ENCODE measurements around the gene RNF213.

DNA sequence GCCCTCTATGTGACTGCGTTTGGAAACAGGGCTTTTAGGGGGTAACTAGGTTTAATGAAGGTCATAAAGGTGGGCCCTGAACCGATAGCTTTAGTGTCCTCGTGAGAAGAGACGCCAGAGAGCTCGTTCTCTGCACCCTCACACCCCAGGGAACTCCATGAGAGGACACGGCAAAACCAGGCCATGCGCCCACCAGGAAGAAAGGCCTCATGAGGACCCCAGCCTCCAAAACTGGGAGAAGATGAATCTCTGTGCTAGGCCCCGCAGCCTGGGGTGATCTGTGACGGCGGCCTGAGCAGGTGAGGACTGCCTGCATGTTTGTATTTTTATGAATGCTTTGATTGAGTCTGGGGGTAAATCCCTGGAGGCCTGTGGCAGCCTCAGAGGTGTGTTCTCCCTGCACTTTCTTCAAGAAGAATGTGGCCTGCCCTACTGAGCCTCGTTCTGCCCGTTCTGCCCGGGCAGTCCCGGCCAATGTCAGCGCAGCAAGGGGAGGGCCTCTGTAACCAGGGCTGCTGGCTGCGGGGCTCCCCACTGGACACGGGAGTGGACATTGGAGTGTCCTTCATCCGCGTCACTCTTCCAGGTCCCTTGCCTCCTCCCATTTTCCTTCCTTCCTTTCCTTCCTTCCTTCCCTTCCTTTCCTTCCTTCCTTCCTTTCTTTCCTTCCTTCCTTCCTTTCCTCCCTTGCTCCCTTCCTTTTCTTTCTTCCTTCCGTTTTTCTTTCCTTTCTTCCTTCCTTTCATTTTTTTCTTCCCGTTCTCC lies 6.8 kb upstream of the RNF213 start:
- TF ChIP-seq, protein P1, sequence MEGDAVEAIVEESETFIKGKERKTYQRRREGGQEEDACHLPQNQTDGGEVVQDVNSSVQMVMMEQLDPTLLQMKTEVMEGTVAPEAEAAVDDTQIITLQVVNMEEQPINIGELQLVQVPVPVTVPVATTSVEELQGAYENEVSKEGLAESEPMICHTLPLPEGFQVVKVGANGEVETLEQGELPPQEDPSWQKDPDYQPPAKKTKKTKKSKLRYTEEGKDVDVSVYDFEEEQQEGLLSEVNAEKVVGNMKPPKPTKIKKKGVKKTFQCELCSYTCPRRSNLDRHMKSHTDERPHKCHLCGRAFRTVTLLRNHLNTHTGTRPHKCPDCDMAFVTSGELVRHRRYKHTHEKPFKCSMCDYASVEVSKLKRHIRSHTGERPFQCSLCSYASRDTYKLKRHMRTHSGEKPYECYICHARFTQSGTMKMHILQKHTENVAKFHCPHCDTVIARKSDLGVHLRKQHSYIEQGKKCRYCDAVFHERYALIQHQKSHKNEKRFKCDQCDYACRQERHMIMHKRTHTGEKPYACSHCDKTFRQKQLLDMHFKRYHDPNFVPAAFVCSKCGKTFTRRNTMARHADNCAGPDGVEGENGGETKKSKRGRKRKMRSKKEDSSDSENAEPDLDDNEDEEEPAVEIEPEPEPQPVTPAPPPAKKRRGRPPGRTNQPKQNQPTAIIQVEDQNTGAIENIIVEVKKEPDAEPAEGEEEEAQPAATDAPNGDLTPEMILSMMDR (IDR thresholded peaks at IDR 0.05; ENCODE audit: low read depth, low read length, missing input control) = no peak
- TF ChIP-seq, protein P2, sequence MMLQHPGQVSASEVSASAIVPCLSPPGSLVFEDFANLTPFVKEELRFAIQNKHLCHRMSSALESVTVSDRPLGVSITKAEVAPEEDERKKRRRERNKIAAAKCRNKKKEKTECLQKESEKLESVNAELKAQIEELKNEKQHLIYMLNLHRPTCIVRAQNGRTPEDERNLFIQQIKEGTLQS (IDR thresholded peaks at IDR 0.05) = no peak
- TF ChIP-seq, protein P3, sequence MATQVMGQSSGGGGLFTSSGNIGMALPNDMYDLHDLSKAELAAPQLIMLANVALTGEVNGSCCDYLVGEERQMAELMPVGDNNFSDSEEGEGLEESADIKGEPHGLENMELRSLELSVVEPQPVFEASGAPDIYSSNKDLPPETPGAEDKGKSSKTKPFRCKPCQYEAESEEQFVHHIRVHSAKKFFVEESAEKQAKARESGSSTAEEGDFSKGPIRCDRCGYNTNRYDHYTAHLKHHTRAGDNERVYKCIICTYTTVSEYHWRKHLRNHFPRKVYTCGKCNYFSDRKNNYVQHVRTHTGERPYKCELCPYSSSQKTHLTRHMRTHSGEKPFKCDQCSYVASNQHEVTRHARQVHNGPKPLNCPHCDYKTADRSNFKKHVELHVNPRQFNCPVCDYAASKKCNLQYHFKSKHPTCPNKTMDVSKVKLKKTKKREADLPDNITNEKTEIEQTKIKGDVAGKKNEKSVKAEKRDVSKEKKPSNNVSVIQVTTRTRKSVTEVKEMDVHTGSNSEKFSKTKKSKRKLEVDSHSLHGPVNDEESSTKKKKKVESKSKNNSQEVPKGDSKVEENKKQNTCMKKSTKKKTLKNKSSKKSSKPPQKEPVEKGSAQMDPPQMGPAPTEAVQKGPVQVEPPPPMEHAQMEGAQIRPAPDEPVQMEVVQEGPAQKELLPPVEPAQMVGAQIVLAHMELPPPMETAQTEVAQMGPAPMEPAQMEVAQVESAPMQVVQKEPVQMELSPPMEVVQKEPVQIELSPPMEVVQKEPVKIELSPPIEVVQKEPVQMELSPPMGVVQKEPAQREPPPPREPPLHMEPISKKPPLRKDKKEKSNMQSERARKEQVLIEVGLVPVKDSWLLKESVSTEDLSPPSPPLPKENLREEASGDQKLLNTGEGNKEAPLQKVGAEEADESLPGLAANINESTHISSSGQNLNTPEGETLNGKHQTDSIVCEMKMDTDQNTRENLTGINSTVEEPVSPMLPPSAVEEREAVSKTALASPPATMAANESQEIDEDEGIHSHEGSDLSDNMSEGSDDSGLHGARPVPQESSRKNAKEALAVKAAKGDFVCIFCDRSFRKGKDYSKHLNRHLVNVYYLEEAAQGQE (IDR thresholded peaks at IDR 0.05) = no peak
- no peak for TF ChIP-seq GABPA (IDR thresholded peaks at IDR 0.05 in 1 of 2, conservative IDR thresholded peaks at IDR 0.05 in 1 of 2)
- TF ChIP-seq EGR1 (IDR thresholded peaks at IDR 0.05; ENCODE audit: low read depth in 2 of 2) = no peak
- TF ChIP-seq, protein P4, sequence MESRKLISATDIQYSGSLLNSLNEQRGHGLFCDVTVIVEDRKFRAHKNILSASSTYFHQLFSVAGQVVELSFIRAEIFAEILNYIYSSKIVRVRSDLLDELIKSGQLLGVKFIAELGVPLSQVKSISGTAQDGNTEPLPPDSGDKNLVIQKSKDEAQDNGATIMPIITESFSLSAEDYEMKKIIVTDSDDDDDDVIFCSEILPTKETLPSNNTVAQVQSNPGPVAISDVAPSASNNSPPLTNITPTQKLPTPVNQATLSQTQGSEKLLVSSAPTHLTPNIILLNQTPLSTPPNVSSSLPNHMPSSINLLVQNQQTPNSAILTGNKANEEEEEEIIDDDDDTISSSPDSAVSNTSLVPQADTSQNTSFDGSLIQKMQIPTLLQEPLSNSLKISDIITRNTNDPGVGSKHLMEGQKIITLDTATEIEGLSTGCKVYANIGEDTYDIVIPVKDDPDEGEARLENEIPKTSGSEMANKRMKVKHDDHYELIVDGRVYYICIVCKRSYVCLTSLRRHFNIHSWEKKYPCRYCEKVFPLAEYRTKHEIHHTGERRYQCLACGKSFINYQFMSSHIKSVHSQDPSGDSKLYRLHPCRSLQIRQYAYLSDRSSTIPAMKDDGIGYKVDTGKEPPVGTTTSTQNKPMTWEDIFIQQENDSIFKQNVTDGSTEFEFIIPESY (IDR thresholded peaks at IDR 0.05) = no peak
- TF ChIP-seq TAF1 (conservative IDR thresholded peaks at IDR 0.05) = no peak
- no peak for TF ChIP-seq JUND (IDR thresholded peaks at IDR 0.05)
- no peak for TF ChIP-seq HNF4G (IDR thresholded peaks at IDR 0.05)
- TF ChIP-seq MAX (IDR thresholded peaks at IDR 0.05) = no peak

Data from liver (tissue), 3 donors.